K562 (cell line): ENCODE results near the gene CRB2. TPM values are rescaled to one million over a fixed set of nuclear protein-coding genes. Genes with fewer than 3 reads are reported as not detected.

ENCODE experiments used
- C11orf30 ChIP-seq: fragments of 450-650 bp; IDR thresholded peaks from 2 replicates; pipeline ENCODE4 v1.6.1; 2016; ENCODE audit warnings: low read depth, mild to moderate bottlenecking
- GATA2 ChIP-seq: sonication (generic); formaldehyde crosslinking; IDR thresholded peaks from 2 replicates; pipeline ENCODE4 v1.4.0; 2020; ENCODE audit warnings: mild to moderate bottlenecking, missing genetic modification reagents
- HDGF ChIP-seq: fragments of 450-650 bp; IDR thresholded peaks from 2 replicates; pipeline ENCODE4 v1.6.1; 2016
- KLF1 ChIP-seq: fragments of 450-650 bp; IDR thresholded peaks from 2 replicates; pipeline ENCODE4 v1.6.1; 2016; ENCODE audit warnings: missing genetic modification characterization, missing compliant biosample characterization
- NCOR1 ChIP-seq: fragments of 450-650 bp; IDR thresholded peaks from 2 replicates; pipeline ENCODE4 v1.6.1; 2016; ENCODE audit warnings: mild to moderate bottlenecking, moderate library complexity
- RAD21 ChIP-seq, 2 experiments: fragments of 250-450 bp in 1 of 2; fragments of 450-650 bp in 1 of 2; sonication (Bioruptor Pico) in 1 of 2; formaldehyde crosslinking in 1 of 2; IDR thresholded peaks in 1 of 2; conservative IDR thresholded peaks in 1 of 2; 2 replicates each; pipeline versions ENCODE4 v1.4.0 to v1.8.0; 2020 to 2022; ENCODE audit warnings: mild to moderate bottlenecking in 2 of 2, moderate library complexity in 1 of 2
- RB1 ChIP-seq: fragments of 450-650 bp; IDR thresholded peaks from 2 replicates; pipeline ENCODE4 v1.6.1; 2017; ENCODE audit warnings: low read depth, mild to moderate bottlenecking
- STAG1 ChIP-seq: sonication (generic); formaldehyde crosslinking; IDR thresholded peaks from 2 replicates; pipeline ENCODE4 v1.5.0; 2020; ENCODE audit warnings: missing genetic modification reagents, borderline replicate concordance
- TCF3 ChIP-seq: sonication (generic); formaldehyde crosslinking; IDR thresholded peaks from 2 replicates; pipeline ENCODE4 v1.4.0; 2020; ENCODE audit warnings: mild to moderate bottlenecking, missing genetic modification reagents
- TEAD4 ChIP-seq, 2 experiments: sonication (generic) in 1 of 2; formaldehyde crosslinking in 1 of 2; IDR thresholded peaks; 2 replicates each; pipeline versions ENCODE4 v1.6.1 to v1.8.0; 2012 to 2022; ENCODE audit warnings: borderline replicate concordance in 1 of 2, inconsistent platforms in 1 of 2, low read length in 1 of 2, mild to moderate bottlenecking in 1 of 2, missing genetic modification reagents in 1 of 2
- ZNF3 ChIP-seq: fragments of 250-450 bp; sonication (Bioruptor Pico); IDR thresholded peaks from 2 replicates; pipeline ENCODE4 v1.5.0; 2021; ENCODE audit warnings: mild to moderate bottlenecking, moderate library complexity
- ZNF780A ChIP-seq: fragments of 250-450 bp; sonication (Bioruptor Pico); IDR thresholded peaks from 2 replicates; pipeline ENCODE4 v1.5.0; 2021; ENCODE audit warnings: mild to moderate bottlenecking
- polyA plus RNA-seq, 8 experiments: library from polyadenylated mRNA; depleted of rRNA in 4 of 8; stranded (reverse) in 5 of 8; unstranded in 3 of 8; fragments of >200 nt; fragmentation: Nextera tagmentation in 2 of 8; fragmentation: Illumina TruSeq in 1 of 8; extraction: Ambion mirVana in 2 of 8; extraction: Trizol in 1 of 8; gene quantifications; 2 replicates each; pipeline versions ENCODE4 v1.2.1 to v1.2.3, GENCODE V29; 2011 to 2014; ENCODE audit warnings: inconsistent platforms in 1 of 8, missing spikeins in 1 of 8
- total RNA-seq, 7 experiments: library from RNA; depleted of rRNA in 6 of 7; stranded (reverse); fragments of >200 nt in 6 of 7; fragmentation: Illumina TruSeq in 2 of 7; extraction: Trizol in 2 of 7; gene quantifications; 2 replicates each; pipeline versions ENCODE4 v1.2.1 to v1.2.3, GENCODE V29; 2011 to 2021; ENCODE audit warnings: low replicate concordance in 1 of 7
- TF ChIP-seq, protein P1 (sequence below): sonication (generic); formaldehyde crosslinking; IDR thresholded peaks from 2 replicates; pipeline ENCODE4 v1.8.1; 2022; ENCODE audit warnings: missing genetic modification reagents
- TF ChIP-seq, protein P2 (sequence below): sonication (generic); formaldehyde crosslinking; IDR thresholded peaks from 2 replicates; pipeline ENCODE4 v1.8.0; 2022; ENCODE audit warnings: mild to moderate bottlenecking, missing genetic modification reagents, borderline replicate concordance
- TF ChIP-seq, protein P3 (sequence below), 2 experiments: fragments of 450-650 bp; formaldehyde crosslinking in 1 of 2; IDR thresholded peaks; 2 replicates each; pipeline versions ENCODE4 v1.4.0 to v1.6.1; 2014 to 2020; ENCODE audit warnings: mild to moderate bottlenecking in 2 of 2, borderline replicate concordance in 1 of 2, low read depth in 1 of 2
- TF ChIP-seq, protein P4 (sequence below): fragments of 250-450 bp; sonication (Bioruptor Pico); IDR thresholded peaks from 2 replicates; pipeline ENCODE4 v1.6.1; 2021; ENCODE audit warnings: mild to moderate bottlenecking

The CRB2 gene
- total and polyA plus RNA-seq, 9 of the 15 experiments (the other 6 are each of a cell fraction or from before 2014, with no cell fraction given), result 0.13 to 1.2 (median 0.25) TPM; not detected in 2

DNA sequence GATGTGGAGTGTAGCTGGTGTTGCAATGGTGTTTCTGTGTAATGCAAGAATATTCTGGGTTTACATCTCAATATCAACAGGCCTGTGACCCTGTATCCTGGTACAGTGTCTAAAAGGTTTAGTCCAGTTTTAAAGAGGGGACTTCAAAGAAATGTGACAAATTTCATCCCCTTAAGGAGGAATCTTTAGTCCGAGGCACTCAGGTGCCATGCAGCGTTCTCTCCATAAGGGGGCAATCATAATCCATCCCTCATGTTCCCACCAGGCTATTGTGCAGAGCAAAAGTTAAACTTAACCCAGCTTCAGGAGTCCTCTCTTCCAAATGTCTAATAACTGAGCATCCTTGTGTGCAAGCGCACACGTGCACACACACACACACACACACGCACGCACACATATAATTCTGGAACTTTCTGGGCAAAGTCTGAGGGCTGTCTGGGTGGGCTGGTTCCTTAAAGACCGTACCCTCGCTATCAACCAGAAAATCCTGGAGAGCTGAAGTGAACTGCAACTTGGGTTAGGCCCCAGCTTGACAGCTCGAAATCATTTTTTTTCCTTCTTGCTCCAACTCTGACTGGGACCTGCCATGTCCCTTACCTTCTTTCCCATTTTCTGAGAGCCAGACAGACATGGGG, 46.0 kb downstream of the CRB2 start (continued):
- peak; percentile 71 to 88 for TF ChIP-seq RAD21 (CRISPR knock-in tag; conservative IDR thresholded peaks at IDR 0.05 in 1 of 2, IDR thresholded peaks at IDR 0.05 in 1 of 2)
- TF ChIP-seq GATA2, result no peak
- no peak for TF ChIP-seq ZNF780A (CRISPR knock-in tag)
- TF ChIP-seq TEAD4 (IDR thresholded peaks at IDR 0.05; ENCODE audit: low read length), result no peak
- no peak for TF ChIP-seq TEAD4 (CRISPR knock-in tag; IDR thresholded peaks at IDR 0.05; ENCODE audit: borderline replicate concordance)
- TF ChIP-seq, protein P1, sequence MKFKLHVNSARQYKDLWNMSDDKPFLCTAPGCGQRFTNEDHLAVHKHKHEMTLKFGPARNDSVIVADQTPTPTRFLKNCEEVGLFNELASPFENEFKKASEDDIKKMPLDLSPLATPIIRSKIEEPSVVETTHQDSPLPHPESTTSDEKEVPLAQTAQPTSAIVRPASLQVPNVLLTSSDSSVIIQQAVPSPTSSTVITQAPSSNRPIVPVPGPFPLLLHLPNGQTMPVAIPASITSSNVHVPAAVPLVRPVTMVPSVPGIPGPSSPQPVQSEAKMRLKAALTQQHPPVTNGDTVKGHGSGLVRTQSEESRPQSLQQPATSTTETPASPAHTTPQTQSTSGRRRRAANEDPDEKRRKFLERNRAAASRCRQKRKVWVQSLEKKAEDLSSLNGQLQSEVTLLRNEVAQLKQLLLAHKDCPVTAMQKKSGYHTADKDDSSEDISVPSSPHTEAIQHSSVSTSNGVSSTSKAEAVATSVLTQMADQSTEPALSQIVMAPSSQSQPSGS, result no peak
- TF ChIP-seq, protein P2, sequence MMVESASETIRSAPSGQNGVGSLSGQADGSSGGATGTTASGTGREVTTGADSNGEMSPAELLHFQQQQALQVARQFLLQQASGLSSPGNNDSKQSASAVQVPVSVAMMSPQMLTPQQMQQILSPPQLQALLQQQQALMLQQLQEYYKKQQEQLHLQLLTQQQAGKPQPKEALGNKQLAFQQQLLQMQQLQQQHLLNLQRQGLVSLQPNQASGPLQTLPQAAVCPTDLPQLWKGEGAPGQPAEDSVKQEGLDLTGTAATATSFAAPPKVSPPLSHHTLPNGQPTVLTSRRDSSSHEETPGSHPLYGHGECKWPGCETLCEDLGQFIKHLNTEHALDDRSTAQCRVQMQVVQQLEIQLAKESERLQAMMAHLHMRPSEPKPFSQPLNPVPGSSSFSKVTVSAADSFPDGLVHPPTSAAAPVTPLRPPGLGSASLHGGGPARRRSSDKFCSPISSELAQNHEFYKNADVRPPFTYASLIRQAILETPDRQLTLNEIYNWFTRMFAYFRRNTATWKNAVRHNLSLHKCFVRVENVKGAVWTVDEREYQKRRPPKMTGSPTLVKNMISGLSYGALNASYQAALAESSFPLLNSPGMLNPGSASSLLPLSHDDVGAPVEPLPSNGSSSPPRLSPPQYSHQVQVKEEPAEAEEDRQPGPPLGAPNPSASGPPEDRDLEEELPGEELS (CRISPR knock-in tag), result no peak
- TF ChIP-seq, protein P3, sequence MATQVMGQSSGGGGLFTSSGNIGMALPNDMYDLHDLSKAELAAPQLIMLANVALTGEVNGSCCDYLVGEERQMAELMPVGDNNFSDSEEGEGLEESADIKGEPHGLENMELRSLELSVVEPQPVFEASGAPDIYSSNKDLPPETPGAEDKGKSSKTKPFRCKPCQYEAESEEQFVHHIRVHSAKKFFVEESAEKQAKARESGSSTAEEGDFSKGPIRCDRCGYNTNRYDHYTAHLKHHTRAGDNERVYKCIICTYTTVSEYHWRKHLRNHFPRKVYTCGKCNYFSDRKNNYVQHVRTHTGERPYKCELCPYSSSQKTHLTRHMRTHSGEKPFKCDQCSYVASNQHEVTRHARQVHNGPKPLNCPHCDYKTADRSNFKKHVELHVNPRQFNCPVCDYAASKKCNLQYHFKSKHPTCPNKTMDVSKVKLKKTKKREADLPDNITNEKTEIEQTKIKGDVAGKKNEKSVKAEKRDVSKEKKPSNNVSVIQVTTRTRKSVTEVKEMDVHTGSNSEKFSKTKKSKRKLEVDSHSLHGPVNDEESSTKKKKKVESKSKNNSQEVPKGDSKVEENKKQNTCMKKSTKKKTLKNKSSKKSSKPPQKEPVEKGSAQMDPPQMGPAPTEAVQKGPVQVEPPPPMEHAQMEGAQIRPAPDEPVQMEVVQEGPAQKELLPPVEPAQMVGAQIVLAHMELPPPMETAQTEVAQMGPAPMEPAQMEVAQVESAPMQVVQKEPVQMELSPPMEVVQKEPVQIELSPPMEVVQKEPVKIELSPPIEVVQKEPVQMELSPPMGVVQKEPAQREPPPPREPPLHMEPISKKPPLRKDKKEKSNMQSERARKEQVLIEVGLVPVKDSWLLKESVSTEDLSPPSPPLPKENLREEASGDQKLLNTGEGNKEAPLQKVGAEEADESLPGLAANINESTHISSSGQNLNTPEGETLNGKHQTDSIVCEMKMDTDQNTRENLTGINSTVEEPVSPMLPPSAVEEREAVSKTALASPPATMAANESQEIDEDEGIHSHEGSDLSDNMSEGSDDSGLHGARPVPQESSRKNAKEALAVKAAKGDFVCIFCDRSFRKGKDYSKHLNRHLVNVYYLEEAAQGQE (IDR thresholded peaks at IDR 0.05; ENCODE audit: borderline replicate concordance), result peak; percentile 64; the same call in 1 of the 2 replicates
- TF ChIP-seq, protein P3 (CRISPR knock-in tag; IDR thresholded peaks at IDR 0.05; ENCODE audit: low read depth), result no peak
- TF ChIP-seq STAG1 (CRISPR knock-in tag), result peak; percentile 82; the same call in 1 of the 2 replicates
- TF ChIP-seq TCF3 (CRISPR knock-in tag), result no peak
- TF ChIP-seq, protein P4, sequence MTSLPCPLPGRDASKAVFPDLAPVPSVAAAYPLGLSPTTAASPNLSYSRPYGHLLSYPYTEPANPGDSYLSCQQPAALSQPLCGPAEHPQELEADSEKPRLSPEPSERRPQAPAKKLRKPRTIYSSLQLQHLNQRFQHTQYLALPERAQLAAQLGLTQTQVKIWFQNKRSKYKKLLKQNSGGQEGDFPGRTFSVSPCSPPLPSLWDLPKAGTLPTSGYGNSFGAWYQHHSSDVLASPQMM (CRISPR knock-in tag), result no peak
- TF ChIP-seq C11orf30, result no peak
- no peak for TF ChIP-seq HDGF
- no peak for TF ChIP-seq KLF1 (tag)
- TF ChIP-seq ZNF3 (CRISPR knock-in tag), result no peak
- TF ChIP-seq NCOR1, result no peak
- TF ChIP-seq RB1, result peak; percentile 37; the same call in 1 of the 2 replicates
